HG03066 (cell line): ENCODE data around the gene KLF11.
A peak's percentile ranks its signal among the peaks of the same experiment; 100 is the strongest.

Source experiments
- ATAC-seq: cut with Tn5 transposase; IDR thresholded peaks from one replicate; pipeline ENCODE4 v1.9.1; 2021; ENCODE audit warnings: low read depth; ENCODE audit not compliant: unreplicated experiment

KLF11 gene

DNA sequence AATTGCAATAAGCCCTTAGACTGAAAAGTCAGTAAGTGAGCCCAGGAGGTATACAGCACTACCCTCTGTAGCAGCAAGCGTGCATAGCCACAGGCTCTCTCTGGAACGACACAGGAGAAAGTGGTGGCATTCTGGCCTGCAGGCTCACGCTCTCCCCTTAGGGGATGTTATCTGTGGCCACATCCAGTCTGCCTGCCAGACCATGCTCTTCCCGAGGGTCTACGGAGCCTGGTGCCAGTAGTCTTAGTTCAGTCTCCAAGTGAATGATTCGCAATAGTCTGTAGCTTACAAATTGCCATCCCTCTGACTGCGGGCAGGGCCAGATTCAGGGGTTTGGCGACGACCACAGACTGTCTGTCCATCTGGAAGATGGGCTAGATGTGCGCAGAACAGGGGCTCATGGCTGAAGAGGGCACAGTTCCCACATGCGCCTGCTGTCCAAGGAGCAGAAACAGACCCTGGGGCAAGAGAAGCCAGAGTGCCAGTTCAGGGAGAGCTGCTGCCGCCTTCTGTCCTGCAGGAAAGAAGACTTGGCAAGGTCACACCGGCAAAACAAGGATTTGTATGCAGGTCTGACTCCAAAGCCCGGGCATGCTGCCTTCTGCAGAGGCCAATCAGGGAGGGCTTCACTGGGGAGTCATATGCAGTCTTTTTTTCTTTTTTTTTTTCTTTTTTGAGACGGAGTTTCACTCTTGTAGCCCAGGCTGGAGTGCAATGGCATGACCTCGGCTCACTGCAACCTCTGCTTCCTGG, 3.5 kb upstream of the KLF11 start:
- ATAC-seq = no peak

GRCh38 chr2:10041711-10042110, 1.6 kb upstream of the KLF11 start:
- ATAC-seq = no peak

GRCh38 chr2:10042301-10043161, 819 bp upstream of the KLF11 start:
- peak; percentile 4 for ATAC-seq

- ATAC-seq = peak; percentile 44
These were observed 704 bp downstream of the KLF11 start for GRCh38 chr2:10043906-10044601.

GRCh38 chr2:10045561-10046355, 2.4 kb downstream of the KLF11 start:
- ATAC-seq = no peak

- ATAC-seq = no peak
These were observed 3.6 kb downstream of the KLF11 start for GRCh38 chr2:10046931-10047330.

DNA sequence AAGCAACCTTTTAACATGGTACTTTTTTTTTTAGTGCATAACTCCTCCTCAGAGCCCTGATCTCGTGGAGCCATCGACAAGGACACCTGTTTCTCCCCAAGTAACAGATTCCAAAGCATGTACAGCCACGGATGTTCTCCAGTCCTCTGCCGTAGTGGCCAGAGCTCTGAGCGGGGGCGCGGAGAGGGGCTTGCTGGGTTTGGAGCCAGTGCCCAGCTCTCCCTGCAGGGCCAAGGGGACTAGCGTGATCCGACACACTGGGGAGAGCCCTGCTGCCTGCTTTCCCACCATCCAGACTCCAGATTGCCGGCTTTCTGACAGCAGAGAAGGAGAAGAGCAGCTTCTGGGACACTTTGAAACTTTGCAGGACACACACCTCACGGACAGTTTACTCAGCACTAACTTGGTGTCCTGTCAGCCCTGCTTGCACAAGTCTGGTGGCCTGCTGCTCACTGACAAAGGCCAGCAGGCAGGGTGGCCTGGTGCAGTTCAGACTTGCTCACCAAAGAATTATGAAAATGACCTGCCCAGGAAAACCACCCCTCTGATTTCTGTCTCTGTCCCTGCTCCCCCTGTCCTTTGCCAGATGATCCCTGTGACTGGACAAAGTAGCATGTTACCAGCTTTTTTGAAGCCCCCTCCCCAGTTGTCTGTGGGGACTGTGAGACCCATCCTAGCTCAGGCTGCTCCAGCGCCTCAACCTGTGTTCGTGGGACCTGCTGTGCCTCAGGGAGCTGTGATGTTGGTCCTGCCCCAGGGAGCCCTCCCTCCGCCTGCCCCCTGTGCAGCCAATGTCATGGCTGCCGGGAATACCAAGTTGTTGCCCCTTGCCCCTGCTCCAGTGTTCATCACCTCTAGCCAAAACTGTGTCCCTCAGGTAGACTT, 4.5 kb downstream of the KLF11 start:
- no peak for ATAC-seq

DNA sequence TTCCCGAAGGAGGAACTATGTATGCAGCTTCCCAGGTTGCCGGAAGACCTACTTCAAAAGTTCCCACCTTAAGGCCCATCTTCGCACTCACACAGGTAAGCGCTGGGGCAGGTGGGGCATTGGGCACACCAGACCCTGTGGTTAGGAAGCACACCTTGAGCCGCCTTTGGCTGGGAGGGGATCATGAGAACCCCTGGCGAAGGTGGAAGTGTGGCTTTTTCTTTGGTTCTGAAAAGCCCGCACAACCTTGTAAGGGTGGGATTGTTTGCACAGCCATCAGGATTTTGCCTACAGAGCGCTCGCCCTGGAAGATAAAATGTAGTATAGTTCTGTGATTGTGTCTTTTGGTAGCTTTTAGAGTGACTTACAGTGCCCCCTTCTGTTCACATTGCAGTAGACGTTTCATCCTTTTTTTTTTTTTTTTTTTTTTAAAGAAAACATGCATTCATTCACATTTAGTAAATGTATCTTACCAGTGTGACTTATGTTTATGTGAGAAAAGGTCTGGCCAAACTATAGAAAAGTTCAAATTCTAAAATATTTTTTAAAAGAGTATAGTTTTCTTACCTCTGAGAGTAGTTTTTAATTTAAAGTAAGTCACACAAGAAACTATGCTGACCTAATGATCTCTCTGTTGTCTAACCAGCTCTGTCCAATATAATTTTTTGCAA, 5.3 kb downstream of the KLF11 start:
- no peak for ATAC-seq

DNA sequence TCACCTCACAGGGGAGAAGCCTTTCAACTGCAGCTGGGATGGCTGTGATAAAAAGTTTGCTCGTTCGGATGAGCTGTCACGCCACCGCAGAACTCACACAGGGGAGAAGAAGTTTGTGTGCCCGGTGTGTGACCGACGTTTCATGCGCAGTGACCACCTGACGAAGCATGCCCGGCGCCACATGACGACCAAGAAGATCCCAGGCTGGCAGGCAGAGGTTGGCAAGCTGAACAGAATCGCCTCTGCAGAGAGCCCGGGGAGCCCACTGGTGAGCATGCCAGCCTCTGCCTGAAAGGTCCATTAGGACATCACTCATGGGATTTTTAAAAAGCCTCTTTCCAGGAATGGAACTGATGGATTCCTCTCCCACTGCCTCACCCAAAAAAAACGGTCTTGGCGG, 8.9 kb downstream of the KLF11 start:
- ATAC-seq = no peak

DNA sequence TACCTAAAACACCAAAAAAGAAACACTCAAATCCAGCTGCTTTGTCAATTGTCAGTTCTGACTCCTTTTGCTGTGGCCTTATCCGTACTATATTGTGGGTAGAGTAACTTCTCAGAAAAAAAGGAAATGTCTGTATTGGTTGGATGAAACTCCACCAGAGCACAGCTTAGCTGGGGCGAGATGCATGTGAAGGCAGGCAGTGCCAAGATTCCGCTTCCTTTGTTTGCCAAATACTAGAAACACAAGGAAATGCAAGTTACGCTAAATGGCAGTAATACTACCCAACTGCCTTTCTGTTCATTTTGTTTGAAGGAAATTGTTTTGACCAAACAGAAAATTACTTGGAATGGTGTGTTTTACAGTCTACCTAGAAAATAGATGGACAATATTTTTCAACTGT, 10.0 kb downstream of the KLF11 start:
- no peak for ATAC-seq

- no peak for ATAC-seq
These were observed 11.1 kb downstream of the KLF11 start for GRCh38 chr2:10054424-10054823.

DNA sequence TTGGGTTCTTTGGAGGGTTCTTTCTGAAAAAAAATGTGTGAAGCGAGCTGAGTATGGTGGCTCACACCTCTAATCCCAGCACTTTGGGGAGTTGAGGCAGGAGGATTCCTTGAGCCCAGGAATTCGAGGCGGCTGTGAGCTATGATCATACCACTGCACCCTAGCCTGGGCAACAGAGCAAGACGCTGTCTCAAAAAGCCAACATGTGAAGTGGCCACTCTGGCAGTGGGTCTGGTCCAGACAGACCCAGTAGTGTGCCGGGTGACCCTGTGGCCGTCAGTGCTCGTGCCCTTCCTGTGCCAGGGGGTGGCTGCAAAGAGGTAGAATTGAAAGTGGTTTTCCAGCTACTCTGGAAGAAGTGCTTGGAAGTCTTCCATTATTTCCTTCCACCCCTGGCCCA, 11.6 kb downstream of the KLF11 start:
- no peak for ATAC-seq

- ATAC-seq = no peak
These were observed 13.1 kb downstream of the KLF11 start for GRCh38 chr2:10056439-10056838.

- ATAC-seq = no peak
These were observed 14.1 kb downstream of the KLF11 start for GRCh38 chr2:10057231-10058107.

GRCh38 chr2:10058251-10059015, 15.1 kb downstream of the KLF11 start:
- no peak for ATAC-seq

GRCh38 chr2:10059016-10059351, 15.6 kb downstream of the KLF11 start:
- ATAC-seq = no peak

- no peak for ATAC-seq
These were observed 16.4 kb downstream of the KLF11 start for GRCh38 chr2:10059552-10060335.
